Measurements from ENCODE around the gene CEP72.

DNA sequence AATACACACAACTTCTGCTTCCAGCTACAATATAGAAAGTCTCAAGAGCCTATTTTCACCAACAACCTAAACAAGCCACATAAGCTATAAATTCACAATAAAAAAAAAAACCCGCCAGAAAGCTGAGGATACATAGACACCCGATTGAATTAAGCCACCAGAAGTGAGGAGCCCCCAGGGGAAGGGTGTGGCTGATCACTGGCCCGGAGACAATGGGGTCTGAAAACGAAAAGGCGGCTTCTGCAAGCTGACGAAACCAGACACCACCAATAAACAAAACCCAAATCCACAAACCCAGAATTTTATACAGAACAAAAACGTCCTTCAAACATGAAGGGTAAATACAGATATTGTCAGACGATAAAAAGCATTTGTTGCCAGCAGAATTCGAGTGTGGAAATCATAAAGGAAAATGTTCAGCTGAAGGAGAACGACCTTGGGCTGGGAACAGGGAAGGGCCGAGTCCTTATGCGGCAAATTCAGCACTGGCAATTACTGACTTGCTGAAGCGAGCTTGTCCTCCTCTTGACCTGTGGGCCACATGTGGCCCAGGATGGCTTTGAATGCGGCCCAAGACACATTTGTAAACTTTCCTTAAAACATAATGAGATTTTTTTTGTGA, 39.6 kb upstream of the CEP72 start:
- TF ChIP-seq POLR2AphosphoS5 (IDR thresholded peaks at IDR 0.05) (no peak), POLR2A (IDR thresholded peaks at IDR 0.05) (no peak)
- TF ChIP-seq, protein P1, sequence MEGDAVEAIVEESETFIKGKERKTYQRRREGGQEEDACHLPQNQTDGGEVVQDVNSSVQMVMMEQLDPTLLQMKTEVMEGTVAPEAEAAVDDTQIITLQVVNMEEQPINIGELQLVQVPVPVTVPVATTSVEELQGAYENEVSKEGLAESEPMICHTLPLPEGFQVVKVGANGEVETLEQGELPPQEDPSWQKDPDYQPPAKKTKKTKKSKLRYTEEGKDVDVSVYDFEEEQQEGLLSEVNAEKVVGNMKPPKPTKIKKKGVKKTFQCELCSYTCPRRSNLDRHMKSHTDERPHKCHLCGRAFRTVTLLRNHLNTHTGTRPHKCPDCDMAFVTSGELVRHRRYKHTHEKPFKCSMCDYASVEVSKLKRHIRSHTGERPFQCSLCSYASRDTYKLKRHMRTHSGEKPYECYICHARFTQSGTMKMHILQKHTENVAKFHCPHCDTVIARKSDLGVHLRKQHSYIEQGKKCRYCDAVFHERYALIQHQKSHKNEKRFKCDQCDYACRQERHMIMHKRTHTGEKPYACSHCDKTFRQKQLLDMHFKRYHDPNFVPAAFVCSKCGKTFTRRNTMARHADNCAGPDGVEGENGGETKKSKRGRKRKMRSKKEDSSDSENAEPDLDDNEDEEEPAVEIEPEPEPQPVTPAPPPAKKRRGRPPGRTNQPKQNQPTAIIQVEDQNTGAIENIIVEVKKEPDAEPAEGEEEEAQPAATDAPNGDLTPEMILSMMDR (IDR thresholded peaks at IDR 0.05) = no peak
